GM18505 (cell line): ENCODE data around the gene TAC3.
"Not testable (repeated sequence)": the region's sequence is repeated elsewhere in the genome, so short reads cannot be mapped to it uniquely, and the experiment has no call there.

Experiments used
- ATAC-seq: cut with Tn5 transposase; IDR thresholded peaks from one replicate; pipeline ENCODE4 v1.9.1; 2021; ENCODE audit not compliant: unreplicated experiment
- POLR2A ChIP-seq: IDR thresholded peaks from 4 replicates; pipeline ENCODE4 v1.6.1; 2011; ENCODE audit warnings: borderline replicate concordance; ENCODE audit not compliant: insufficient read depth, insufficient read length; ENCODE audit errors: extremely low read depth

Gene TAC3

GRCh38 chr12:57016348-57016747, at the start of gene TAC3:
TAC3 (minus strand) TSS chr12:57016529; CDS start chr12:57015797, 732 bp downstream.
- ATAC-seq = no peak
- no peak for TF ChIP-seq POLR2A

- ATAC-seq = peak; percentile 84
- no peak for TF ChIP-seq POLR2A
Measured at GRCh38 chr12:57063991-57064685, 47.8 kb upstream of the TAC3 start.

GRCh38 chr12:57058454-57058853, 42.1 kb upstream of the TAC3 start:
- TF ChIP-seq POLR2A = no peak
- ATAC-seq = no peak

GRCh38 chr12:57057067-57057751, 40.9 kb upstream of the TAC3 start:
- ATAC-seq = no peak
- no peak for TF ChIP-seq POLR2A

- no peak for ATAC-seq
Measured at GRCh38 chr12:57055824-57056223, 39.5 kb upstream of the TAC3 start.

GRCh38 chr12:57053901-57054300, 37.6 kb upstream of the TAC3 start:
- not testable (repeated sequence) for ATAC-seq

More at GRCh38 chr12:57055824-57056223, 39.5 kb upstream of the TAC3 start:
- no peak for TF ChIP-seq POLR2A

GRCh38 chr12:57053146-57053545, 36.8 kb upstream of the TAC3 start:
- ATAC-seq = not testable (repeated sequence)

- no peak for TF ChIP-seq POLR2A
- ATAC-seq = no peak
Measured at GRCh38 chr12:57051011-57051410, 34.7 kb upstream of the TAC3 start.

- no peak for ATAC-seq
- no peak for TF ChIP-seq POLR2A
Measured at GRCh38 chr12:57049890-57050289, 33.6 kb upstream of the TAC3 start, which contains the start of gene MYO1A. MYO1A (minus strand) TSS chr12:57050129; CDS start chr12:57048323, 1,806 bp downstream.

GRCh38 chr12:57049119-57049446, 32.8 kb upstream of the TAC3 start:
- no peak for ATAC-seq
- TF ChIP-seq POLR2A = no peak

- ATAC-seq = no peak
- no peak for TF ChIP-seq POLR2A
Measured at GRCh38 chr12:57048423-57049118, 32.2 kb upstream of the TAC3 start.

- no peak for ATAC-seq
- TF ChIP-seq POLR2A = no peak
Measured at GRCh38 chr12:57047981-57048380, 31.7 kb upstream of the TAC3 start.

- TF ChIP-seq POLR2A = no peak
- ATAC-seq = no peak
Measured at GRCh38 chr12:57046947-57047890, 30.9 kb upstream of the TAC3 start.

GRCh38 chr12:57046086-57046791, 29.9 kb upstream of the TAC3 start:
- no peak for ATAC-seq
- TF ChIP-seq POLR2A = no peak
